Panc1 (cell line): Measurements from ENCODE around the gene PAX5.

ENCODE experiments used
- CTCF ChIP-seq: fragments of 450-650 bp; IDR thresholded peaks from 2 replicates; pipeline ENCODE4 v1.5.1; 2017; ENCODE audit warnings: mild to moderate bottlenecking
- POLR2AphosphoS5 ChIP-seq: IDR thresholded peaks from 2 replicates; pipeline ENCODE4 v1.6.1; 2012; ENCODE audit warnings: mild to moderate bottlenecking, low read depth, low read length, moderate library complexity
- REST ChIP-seq, 2 experiments: IDR thresholded peaks; 2 replicates each; pipeline ENCODE4 v1.6.1; 2011 to 2012; ENCODE audit warnings: low read depth in 2 of 2, control low read depth in 1 of 2, low read length in 1 of 2, mild to moderate bottlenecking in 1 of 2, moderate library complexity in 1 of 2; ENCODE audit not compliant: insufficient read depth in 1 of 2
- SIN3A ChIP-seq: IDR thresholded peaks from 2 replicates; pipeline ENCODE4 v1.6.1; 2012; ENCODE audit warnings: low read depth, mild to moderate bottlenecking, low read length, moderate library complexity, borderline replicate concordance; ENCODE audit not compliant: insufficient read depth
- TCF7L2 ChIP-seq: IDR thresholded peaks from 2 replicates; pipeline ENCODE4 v1.6.1; 2011; ENCODE audit warnings: mild to moderate bottlenecking, low read depth, low read length, inconsistent platforms

- TF ChIP-seq CTCF (no peak), REST (IDR thresholded peaks at IDR 0.05; ENCODE audit: insufficient read depth in 1 of 2, low read depth in 2 of 2, low read length in 1 of 2) (no peak), POLR2AphosphoS5 (no peak), SIN3A (no peak), TCF7L2 (no peak)
Measured at GRCh38 chr9:36876056-36876455, 158.0 kb downstream of the PAX5 start.
